Testis (tissue), 2 donors: ENCODE measurements around the gene AKT1.

Experiments
- CTCF ChIP-seq, 3 experiments: fragments of 450-650 bp in 2 of 3; fragments of 200-600 bp in 1 of 3; sonication (generic) in 1 of 3; IDR thresholded peaks; one replicate each; pipeline ENCODE4 v1.5.1; 2016 to 2019; ENCODE audit warnings: antibody characterized with exemption in 3 of 3, mild to moderate bottlenecking in 2 of 3, moderate library complexity in 1 of 3
- POLR2A ChIP-seq: fragments of 450-650 bp; IDR thresholded peaks from one replicate; pipeline ENCODE4 v1.6.1; 2017; ENCODE audit warnings: antibody characterized with exemption, mild to moderate bottlenecking, moderate library complexity

DNA sequence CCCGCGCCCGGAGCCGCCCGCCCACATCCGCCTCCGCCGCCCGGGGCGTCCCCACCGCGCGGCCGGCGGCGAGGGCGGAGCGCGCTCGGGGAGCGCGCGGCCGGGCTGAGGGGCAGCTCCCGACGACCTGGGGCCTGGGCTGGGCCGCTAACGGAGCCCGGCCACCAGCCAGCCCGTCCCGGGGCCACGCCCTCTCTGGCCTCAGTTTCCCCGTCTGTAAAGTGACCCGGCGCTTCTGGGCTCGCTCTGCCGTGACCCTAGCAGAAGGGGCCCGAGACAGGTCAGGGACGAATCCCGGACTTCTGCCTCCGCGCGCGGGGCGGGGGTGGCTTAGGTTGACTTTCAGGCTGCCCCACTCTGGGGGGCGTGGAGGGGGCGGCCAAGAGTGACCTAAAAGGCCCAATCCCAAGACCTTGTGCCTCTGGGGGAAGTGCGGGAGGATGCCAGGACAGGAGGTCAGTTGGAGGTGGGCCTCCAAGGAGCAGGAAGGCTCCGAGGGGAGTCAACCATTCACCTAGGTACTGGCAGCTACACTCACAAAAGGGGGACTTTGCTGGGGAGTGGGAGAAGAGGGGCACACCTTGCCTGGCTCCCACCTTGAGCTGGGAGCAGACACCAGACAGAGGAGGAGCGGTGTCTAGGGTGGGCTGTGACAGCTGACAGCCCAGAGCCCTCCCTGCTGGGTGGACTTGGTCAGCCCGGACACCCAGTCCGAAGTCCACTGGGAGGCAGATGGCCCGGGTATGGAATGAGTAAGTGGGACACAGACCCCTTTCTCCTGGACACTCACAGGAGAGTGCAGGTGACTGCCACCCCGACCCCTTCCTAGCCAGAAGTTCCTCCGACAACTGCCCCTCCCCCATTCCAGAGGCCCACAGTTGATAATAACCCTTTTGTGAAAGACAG is 486 bp upstream of the AKT1 start:
- TF ChIP-seq CTCF (IDR thresholded peaks at IDR 0.05) (no peak), POLR2A (no peak)
